ENCODE data around the gene LRRC46. TPM values are rescaled to one million over a fixed set of nuclear protein-coding genes. Genes with fewer than 3 reads are reported as not detected.

LRRC46 gene
- total and polyA plus RNA-seq, 4 donors, result 0.40 to 13.1 (median 6.2) TPM

- peaks cover 74% of the 10 kb centered on the region for H3K27me3 ChIP-seq (ENCODE audit: control insufficient read depth, insufficient read depth, low read length)
- peaks cover 42% of the 10 kb centered on the region for H3K4me1 ChIP-seq (ENCODE audit: control insufficient read depth, insufficient read depth, low read length)
- no peak overlapping the region for H3K4me3 ChIP-seq (ENCODE audit: low read depth, low read length)
- DNase-seq (ENCODE audit: low read depth in 4 of 6, low spot score in 6 of 6), result peak in 1 of 6 donors; percentile 34
- no peak overlapping the region for H3K27ac ChIP-seq (ENCODE audit: low read depth, low read length)
- 9% methylated on average over 71 of the region's 71 CpGs for WGBS (ENCODE audit: insufficient coverage)
- H3K36me3 ChIP-seq (ENCODE audit: control insufficient read depth, insufficient read depth, low read length), result peaks cover 3% of the 10 kb centered on the region
- H3K9me3 ChIP-seq (ENCODE audit: control insufficient read depth, insufficient read depth, low read length), result no peaks in the 10 kb centered on the region
Measured at GRCh38 chr17:47847341-47848197, 16.1 kb downstream of the LRRC46 start.

- no peak overlapping the region for H3K4me3 ChIP-seq (ENCODE audit: low read depth, low read length)
- DNase-seq (ENCODE audit: low read depth in 4 of 6, low spot score in 6 of 6), result no peak
- H3K27ac ChIP-seq (ENCODE audit: low read depth, low read length), result no peak overlapping the region
- peaks cover 80% of the 10 kb centered on the region for H3K27me3 ChIP-seq (ENCODE audit: control insufficient read depth, insufficient read depth, low read length)
- no peaks in the 10 kb centered on the region for H3K9me3 ChIP-seq (ENCODE audit: control insufficient read depth, insufficient read depth, low read length)
- 9% methylated on average over 20 of the region's 23 CpGs for WGBS (ENCODE audit: insufficient coverage)
- H3K4me1 ChIP-seq (ENCODE audit: control insufficient read depth, insufficient read depth, low read length), result peaks cover 40% of the 10 kb centered on the region
- H3K36me3 ChIP-seq (ENCODE audit: control insufficient read depth, insufficient read depth, low read length), result peaks cover 3% of the 10 kb centered on the region
Measured at GRCh38 chr17:47848198-47848513, 16.7 kb downstream of the LRRC46 start.

GRCh38 chr17:47850373-47850691 lies 18.9 kb downstream of the LRRC46 start:
- Histone ChIP-seq H3K27ac (ENCODE audit: low read depth, low read length) (no peak overlapping the region), H3K4me1 (ENCODE audit: control insufficient read depth, insufficient read depth, low read length) (peaks cover 35% of the 10 kb centered on the region), H3K4me3 (ENCODE audit: low read depth, low read length) (no peak overlapping the region), H3K9me3 (ENCODE audit: control insufficient read depth, insufficient read depth, low read length) (no peaks in the 10 kb centered on the region), H3K36me3 (ENCODE audit: control insufficient read depth, insufficient read depth, low read length) (peaks cover 3% of the 10 kb centered on the region), H3K27me3 (ENCODE audit: control insufficient read depth, insufficient read depth, low read length) (peaks cover 98% of the 10 kb centered on the region)
- DNase-seq (ENCODE audit: low read depth in 4 of 6, low spot score in 6 of 6), result no peak
- WGBS (ENCODE audit: insufficient coverage), result 30% methylated on average over 9 of the region's 9 CpGs

- peak in 2 of 6 donors; percentile 25 to 55 for DNase-seq (ENCODE audit: low read depth in 4 of 6, low spot score in 6 of 6)
- Histone ChIP-seq H3K9me3 (ENCODE audit: control insufficient read depth, insufficient read depth, low read length) (no peaks in the 10 kb centered on the region), H3K4me1 (ENCODE audit: control insufficient read depth, insufficient read depth, low read length) (peaks cover 35% of the 10 kb centered on the region), H3K4me3 (ENCODE audit: low read depth, low read length) (no peak within 1 kb of the TSS), H3K36me3 (ENCODE audit: control insufficient read depth, insufficient read depth, low read length) (peaks cover 3% of the 10 kb centered on the region), H3K27ac (ENCODE audit: low read depth, low read length) (no peak within 1 kb of the TSS), H3K27me3 (ENCODE audit: control insufficient read depth, insufficient read depth, low read length) (peaks cover 99% of the 10 kb centered on the region)
- 1% methylated on average over 57 of the region's 71 CpGs for WGBS (ENCODE audit: insufficient coverage)
Measured at GRCh38 chr17:47850692-47851573, 19.5 kb downstream of the LRRC46 start, which contains the start of gene SP6. Gene SP6, minus strand, starts transcription at chr17:47851163. Its CDS starts 2,734 bp downstream, at chr17:47848429.

GRCh38 chr17:47851764-47852112 lies 20.3 kb downstream of the LRRC46 start:
- no peak for DNase-seq (ENCODE audit: low read depth in 4 of 6, low spot score in 6 of 6)
- peaks cover 3% of the 10 kb centered on the region for H3K36me3 ChIP-seq (ENCODE audit: control insufficient read depth, insufficient read depth, low read length)
- peaks cover 99% of the 10 kb centered on the region for H3K27me3 ChIP-seq (ENCODE audit: control insufficient read depth, insufficient read depth, low read length)
- no peak overlapping the region for H3K27ac ChIP-seq (ENCODE audit: low read depth, low read length)
- no peaks in the 10 kb centered on the region for H3K9me3 ChIP-seq (ENCODE audit: control insufficient read depth, insufficient read depth, low read length)
- H3K4me1 ChIP-seq (ENCODE audit: control insufficient read depth, insufficient read depth, low read length), result peaks cover 31% of the 10 kb centered on the region
- WGBS (ENCODE audit: insufficient coverage), result 9% methylated on average over 11 of the region's 11 CpGs
- no peak overlapping the region for H3K4me3 ChIP-seq (ENCODE audit: low read depth, low read length)

- Histone ChIP-seq H3K27ac (ENCODE audit: low read depth, low read length) (no peak overlapping the region), H3K9me3 (ENCODE audit: control insufficient read depth, insufficient read depth, low read length) (no peaks in the 10 kb centered on the region), H3K36me3 (ENCODE audit: control insufficient read depth, insufficient read depth, low read length) (peaks cover 3% of the 10 kb centered on the region), H3K4me1 (ENCODE audit: control insufficient read depth, insufficient read depth, low read length) (peaks cover 25% of the 10 kb centered on the region), H3K27me3 (ENCODE audit: control insufficient read depth, insufficient read depth, low read length) (peaks cover 99% of the 10 kb centered on the region), H3K4me3 (ENCODE audit: low read depth, low read length) (no peak overlapping the region)
- peak in 2 of 6 donors; percentile 44 to 73 for DNase-seq (ENCODE audit: low read depth in 4 of 6, low spot score in 6 of 6)
- 27% methylated on average over 26 of the region's 32 CpGs for WGBS (ENCODE audit: insufficient coverage)
Measured at GRCh38 chr17:47852113-47852949, 20.9 kb downstream of the LRRC46 start.

- Histone ChIP-seq H3K36me3 (ENCODE audit: control insufficient read depth, insufficient read depth, low read length) (no peaks in the 10 kb centered on the region), H3K4me3 (ENCODE audit: low read depth, low read length) (no peak overlapping the region), H3K9me3 (ENCODE audit: control insufficient read depth, insufficient read depth, low read length) (no peaks in the 10 kb centered on the region), H3K27me3 (ENCODE audit: control insufficient read depth, insufficient read depth, low read length) (peaks cover 89% of the 10 kb centered on the region), H3K4me1 (ENCODE audit: control insufficient read depth, insufficient read depth, low read length) (peaks cover 17% of the 10 kb centered on the region), H3K27ac (ENCODE audit: low read depth, low read length) (no peak overlapping the region)
- no peak for DNase-seq (ENCODE audit: low read depth in 4 of 6, low spot score in 6 of 6)
- WGBS (ENCODE audit: insufficient coverage), result 46% methylated on average over 5 of the region's 5 CpGs
Measured at GRCh38 chr17:47853616-47854015, 22.1 kb downstream of the LRRC46 start.

- H3K36me3 ChIP-seq (ENCODE audit: control insufficient read depth, insufficient read depth, low read length), result no peaks in the 10 kb centered on the region
- H3K27me3 ChIP-seq (ENCODE audit: control insufficient read depth, insufficient read depth, low read length), result peaks cover 76% of the 10 kb centered on the region
- H3K27ac ChIP-seq (ENCODE audit: low read depth, low read length), result no peak overlapping the region
- H3K9me3 ChIP-seq (ENCODE audit: control insufficient read depth, insufficient read depth, low read length), result no peaks in the 10 kb centered on the region
- H3K4me3 ChIP-seq (ENCODE audit: low read depth, low read length), result no peak overlapping the region
- H3K4me1 ChIP-seq (ENCODE audit: control insufficient read depth, insufficient read depth, low read length), result peaks cover 14% of the 10 kb centered on the region
- DNase-seq (ENCODE audit: low read depth in 4 of 6, low spot score in 6 of 6), result no peak
- 24% methylated on average over 2 of the region's 3 CpGs for WGBS (ENCODE audit: insufficient coverage)
Measured at GRCh38 chr17:47855737-47856136, 24.3 kb downstream of the LRRC46 start.

- H3K27me3 ChIP-seq (ENCODE audit: control insufficient read depth, insufficient read depth, low read length), result peaks cover 65% of the 10 kb centered on the region
- no peaks in the 10 kb centered on the region for H3K9me3 ChIP-seq (ENCODE audit: control insufficient read depth, insufficient read depth, low read length)
- no peaks in the 10 kb centered on the region for H3K36me3 ChIP-seq (ENCODE audit: control insufficient read depth, insufficient read depth, low read length)
- H3K4me3 ChIP-seq (ENCODE audit: low read depth, low read length), result no peak overlapping the region
- peaks cover 5% of the 10 kb centered on the region for H3K4me1 ChIP-seq (ENCODE audit: control insufficient read depth, insufficient read depth, low read length)
- DNase-seq (ENCODE audit: low read depth in 4 of 6, low spot score in 6 of 6), result no peak
- no peak overlapping the region for H3K27ac ChIP-seq (ENCODE audit: low read depth, low read length)
Measured at GRCh38 chr17:47856830-47857229, 25.4 kb downstream of the LRRC46 start.

Data from spinal cord (tissue), 10 donors.